Colon (tissue), 2 donors: ENCODE results near the gene TSPAN9.

ENCODE experiments used
- FAIRE-seq: peaks from 2 replicates; lab custom pipeline; 2012; peaks lifted over from hg19 to GRCh38; lab: Jason Lieb, UNC
- donor health status: control.
- donor health status: control.

TSPAN9 gene

GRCh38 chr12:3078086-3078820 lies 1.1 kb downstream of the TSPAN9 start:
- FAIRE-seq = no peak

- no peak for FAIRE-seq
Measured at GRCh38 chr12:3081091-3081490, 3.9 kb downstream of the TSPAN9 start.

- no peak for FAIRE-seq
Measured at GRCh38 chr12:3081886-3082285, 4.7 kb downstream of the TSPAN9 start.

GRCh38 chr12:3083241-3083920 lies 6.2 kb downstream of the TSPAN9 start:
- no peak for FAIRE-seq

GRCh38 chr12:3083921-3084347 lies 6.8 kb downstream of the TSPAN9 start:
- no peak for FAIRE-seq

- no peak for FAIRE-seq
Measured at GRCh38 chr12:3084742-3085141, 7.6 kb downstream of the TSPAN9 start.

GRCh38 chr12:3085341-3086139 lies 8.4 kb downstream of the TSPAN9 start:
- FAIRE-seq = no peak

GRCh38 chr12:3086211-3086610 lies 9.0 kb downstream of the TSPAN9 start:
- no peak for FAIRE-seq

- no peak for FAIRE-seq
Measured at GRCh38 chr12:3086729-3087323, 9.6 kb downstream of the TSPAN9 start.

- FAIRE-seq = no peak
Measured at GRCh38 chr12:3087758-3088650, 10.8 kb downstream of the TSPAN9 start.

- no peak for FAIRE-seq
Measured at GRCh38 chr12:3089588-3089987, 12.4 kb downstream of the TSPAN9 start.

- no peak for FAIRE-seq
Measured at GRCh38 chr12:3090240-3091037, 13.3 kb downstream of the TSPAN9 start.

- no peak for FAIRE-seq
Measured at GRCh38 chr12:3091038-3091319, 13.8 kb downstream of the TSPAN9 start.

- FAIRE-seq = no peak
Measured at GRCh38 chr12:3091382-3092241, 14.4 kb downstream of the TSPAN9 start.

GRCh38 chr12:3092764-3093163 lies 15.6 kb downstream of the TSPAN9 start:
- FAIRE-seq = no peak

GRCh38 chr12:3097186-3097804 lies 20.1 kb downstream of the TSPAN9 start:
- no peak for FAIRE-seq

GRCh38 chr12:3097836-3098235 lies 20.7 kb downstream of the TSPAN9 start:
- FAIRE-seq = no peak

GRCh38 chr12:3098436-3098835 lies 21.3 kb downstream of the TSPAN9 start:
- no peak for FAIRE-seq

GRCh38 chr12:3099146-3099545 lies 22.0 kb downstream of the TSPAN9 start:
- no peak for FAIRE-seq
